HG02852 (cell line): ENCODE results near the gene PYM1.
"Not testable (repeated sequence)": the region's sequence is repeated elsewhere in the genome, so short reads cannot be mapped to it uniquely, and the experiment has no call there.

ENCODE experiments used
- ATAC-seq: cut with Tn5 transposase; IDR thresholded peaks from one replicate; pipeline ENCODE4 v1.9.1; 2021; ENCODE audit warnings: mild to moderate bottlenecking, moderate library complexity; ENCODE audit not compliant: unreplicated experiment

Gene PYM1

GRCh38 chr12:55915482-55915859, 12.2 kb downstream of the PYM1 start:
- ATAC-seq, result no peak

- no peak for ATAC-seq
Observed at GRCh38 chr12:55912908-55913307, 14.8 kb downstream of the PYM1 start.

GRCh38 chr12:55909513-55909884, 18.2 kb downstream of the PYM1 start:
- ATAC-seq, result no peak

- ATAC-seq, result no peak
Observed at GRCh38 chr12:55908726-55909512, 18.8 kb downstream of the PYM1 start.

GRCh38 chr12:55906056-55906455, 21.6 kb downstream of the PYM1 start:
- ATAC-seq, result no peak

GRCh38 chr12:55901881-55902490, 25.7 kb downstream of the PYM1 start:
- ATAC-seq, result no peak

- ATAC-seq, result no peak
Observed at GRCh38 chr12:55899082-55899481, 28.6 kb downstream of the PYM1 start.

GRCh38 chr12:55893723-55894122, 34.0 kb downstream of the PYM1 start:
- no peak for ATAC-seq

- no peak for ATAC-seq
Observed at GRCh38 chr12:55891310-55891709, 36.4 kb downstream of the PYM1 start.

- ATAC-seq, result no peak
Observed at GRCh38 chr12:55885113-55885512, 42.6 kb downstream of the PYM1 start.

- no peak for ATAC-seq
Observed at GRCh38 chr12:55877824-55878223, 49.9 kb downstream of the PYM1 start.

- ATAC-seq, result no peak
Observed at GRCh38 chr12:55875704-55876467, 51.8 kb downstream of the PYM1 start.

- ATAC-seq, result no peak
Observed at GRCh38 chr12:55874443-55874842, 53.3 kb downstream of the PYM1 start.

GRCh38 chr12:55866454-55867004, 61.2 kb downstream of the PYM1 start:
- ATAC-seq, result not testable (repeated sequence)

GRCh38 chr12:55865327-55865726, 62.4 kb downstream of the PYM1 start:
- no peak for ATAC-seq

- not testable (repeated sequence) for ATAC-seq
Observed at GRCh38 chr12:55862931-55863330, 64.8 kb downstream of the PYM1 start.

GRCh38 chr12:55862286-55862685, 65.4 kb downstream of the PYM1 start:
- ATAC-seq, result no peak

GRCh38 chr12:55861871-55862270, 65.8 kb downstream of the PYM1 start:
- ATAC-seq, result no peak

GRCh38 chr12:55861396-55861795, 66.3 kb downstream of the PYM1 start:
- no peak for ATAC-seq

GRCh38 chr12:55852740-55853139, 75.0 kb downstream of the PYM1 start:
- no peak for ATAC-seq
